GM19099 (cell line): Measurements from ENCODE around the gene RUNX1.

Experiments
- POLR2A ChIP-seq: IDR thresholded peaks from 3 replicates; pipeline ENCODE4 v1.6.1; 2011; ENCODE audit warnings: low read depth; ENCODE audit not compliant: insufficient read length; ENCODE audit errors: extremely low read depth

The RUNX1 gene

GRCh38 chr21:35045542-35046262, 3.4 kb downstream of the RUNX1 start:
- no peak for TF ChIP-seq POLR2A

- no peak for TF ChIP-seq POLR2A
Measured at GRCh38 chr21:35044770-35045541, 4.1 kb downstream of the RUNX1 start.

GRCh38 chr21:35044128-35044527, 5.0 kb downstream of the RUNX1 start:
- TF ChIP-seq POLR2A = no peak

- TF ChIP-seq POLR2A = no peak
Measured at GRCh38 chr21:35043549-35043948, 5.6 kb downstream of the RUNX1 start.

GRCh38 chr21:35042836-35043235, 6.3 kb downstream of the RUNX1 start:
- TF ChIP-seq POLR2A = no peak

GRCh38 chr21:35041881-35042280, 7.2 kb downstream of the RUNX1 start:
- TF ChIP-seq POLR2A = no peak

- TF ChIP-seq POLR2A = no peak
Measured at GRCh38 chr21:35041122-35041521, 8.0 kb downstream of the RUNX1 start.

- no peak for TF ChIP-seq POLR2A
Measured at GRCh38 chr21:35039595-35040289, 9.4 kb downstream of the RUNX1 start.

GRCh38 chr21:35038772-35039319, 10.3 kb downstream of the RUNX1 start:
- TF ChIP-seq POLR2A = no peak

- no peak for TF ChIP-seq POLR2A
Measured at GRCh38 chr21:35037384-35037765, 11.7 kb downstream of the RUNX1 start.

GRCh38 chr21:35036465-35037383, 12.4 kb downstream of the RUNX1 start:
- TF ChIP-seq POLR2A = no peak

GRCh38 chr21:35035581-35035980, 13.5 kb downstream of the RUNX1 start:
- no peak for TF ChIP-seq POLR2A

- no peak for TF ChIP-seq POLR2A
Measured at GRCh38 chr21:35035116-35035515, 14.0 kb downstream of the RUNX1 start.

GRCh38 chr21:35034203-35034926, 14.7 kb downstream of the RUNX1 start:
- no peak for TF ChIP-seq POLR2A

- TF ChIP-seq POLR2A = no peak
Measured at GRCh38 chr21:35032474-35033263, 16.4 kb downstream of the RUNX1 start.
